GM04504 (cell line): ENCODE measurements around the gene HRAS.
"Not testable (repeated sequence)": the region's sequence is repeated elsewhere in the genome, so short reads cannot be mapped to it uniquely, and the experiment has no call there.

Source experiments
- DNase-seq: peaks from one replicate; pipeline ENCODE4 v3.0.0-alpha.2; 2012; ENCODE audit warnings: low read depth

HRAS gene

DNA sequence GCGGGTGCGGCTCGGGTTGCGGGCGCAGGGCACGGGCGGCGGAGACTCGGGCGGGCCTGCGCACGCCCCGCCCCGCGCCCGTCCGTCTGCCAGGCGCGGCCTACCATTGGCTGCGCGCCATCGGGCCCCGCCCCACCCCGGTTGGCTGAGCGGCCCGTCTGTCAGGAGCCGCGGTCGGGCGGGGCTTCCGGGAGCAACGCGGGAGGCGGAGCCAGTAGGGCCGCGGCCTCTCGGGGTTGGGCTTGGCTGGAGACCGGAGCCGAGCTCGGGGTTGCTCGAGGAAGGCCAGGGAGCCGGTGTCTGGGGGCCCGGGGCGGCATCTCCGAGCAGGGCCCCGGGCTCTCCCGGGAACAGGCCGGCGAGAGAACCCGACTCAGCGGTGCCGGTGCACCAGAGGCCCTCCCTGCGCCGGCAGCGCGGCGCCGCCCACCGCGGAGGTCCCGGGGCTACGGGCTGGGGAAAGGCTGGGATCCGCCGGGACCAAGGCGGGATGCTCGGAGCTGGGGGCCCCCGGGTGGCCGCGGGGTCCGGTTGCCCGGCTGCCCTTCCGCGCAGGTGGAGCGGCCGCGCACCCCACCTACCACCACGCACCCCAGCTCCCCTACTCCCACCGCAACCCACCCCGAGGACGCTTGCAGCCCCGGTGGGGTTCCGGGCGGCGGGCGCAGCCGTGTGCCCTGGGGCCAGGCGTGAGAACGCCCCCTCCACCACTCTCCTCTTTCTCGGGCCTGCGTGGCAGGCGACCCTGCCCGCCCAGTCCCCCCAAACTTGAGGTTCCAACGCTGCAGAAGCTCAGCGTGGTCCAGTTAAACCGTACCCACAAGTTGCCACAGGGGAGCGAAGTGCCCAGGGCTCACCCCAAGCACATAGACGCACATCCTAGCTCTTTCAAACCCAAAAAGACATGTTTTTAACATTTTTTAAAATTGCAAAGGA, at the start of gene HRAS:
TSS of gene HRAS (minus strand) at position 58 of the 936 bp plus-strand sequence.
- peak; percentile 87 for DNase-seq

DNA sequence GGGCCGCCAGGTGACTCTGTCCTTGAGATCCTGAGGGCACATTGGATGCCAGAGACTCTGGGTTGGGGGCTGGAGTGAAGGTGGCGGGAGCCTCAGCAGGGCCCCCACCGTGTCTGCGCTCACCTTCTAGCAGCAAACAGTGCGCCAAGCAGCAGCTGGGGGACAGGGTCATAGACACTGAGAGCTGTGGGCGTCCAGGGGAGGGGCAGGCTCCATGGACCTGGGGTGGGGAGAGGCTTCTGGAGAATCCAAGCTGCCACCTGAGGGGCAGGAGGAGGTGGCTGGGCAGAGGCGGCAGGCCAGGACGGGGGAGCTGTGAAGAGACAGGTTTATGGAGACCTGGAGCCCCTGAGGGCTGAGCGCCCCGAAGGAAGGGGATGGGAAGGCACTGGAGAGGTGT, 48.9 kb upstream of the HRAS start:
- DNase-seq: no peak

DNA sequence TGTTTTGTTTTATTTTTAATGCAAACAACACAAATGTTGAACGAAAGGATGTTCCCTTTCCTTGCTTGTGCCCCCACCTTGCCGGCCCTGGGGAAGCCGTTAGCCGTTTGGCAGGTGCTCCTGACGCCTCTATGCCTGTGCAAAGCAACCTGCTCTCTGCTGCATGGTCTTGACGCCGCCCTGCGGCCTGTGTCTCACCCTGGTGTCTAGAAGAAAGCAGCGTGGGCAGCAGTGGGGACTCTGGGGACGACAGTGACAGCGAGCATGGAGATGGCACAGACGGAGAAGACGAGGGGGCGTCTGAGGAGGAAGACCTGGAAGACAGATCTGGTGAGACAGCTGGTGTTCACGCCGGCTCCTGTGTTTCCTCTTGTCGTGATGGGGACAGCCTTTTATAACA, 46.4 kb upstream of the HRAS start:
- DNase-seq: no peak

DNA sequence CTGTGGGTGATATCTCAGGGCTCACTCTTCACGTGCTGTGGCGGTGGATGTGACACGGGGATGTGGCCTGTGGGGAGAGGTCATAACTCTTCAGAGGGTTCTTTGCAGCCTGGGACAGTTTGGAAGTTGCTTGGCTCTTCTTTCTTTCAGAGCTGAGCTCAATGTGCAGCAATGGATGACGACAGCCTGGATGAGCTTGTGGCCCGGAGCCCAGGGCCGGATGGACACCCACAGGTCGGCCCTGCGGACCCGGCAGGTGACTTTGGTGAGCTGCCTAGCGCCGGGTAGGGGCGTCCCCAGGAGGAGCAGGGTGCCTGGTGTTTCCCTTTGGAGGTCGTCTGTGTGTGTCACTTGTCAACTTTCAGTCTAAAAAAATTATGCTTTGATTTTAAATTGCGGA, 46.0 kb upstream of the HRAS start:
- DNase-seq: no peak

DNA sequence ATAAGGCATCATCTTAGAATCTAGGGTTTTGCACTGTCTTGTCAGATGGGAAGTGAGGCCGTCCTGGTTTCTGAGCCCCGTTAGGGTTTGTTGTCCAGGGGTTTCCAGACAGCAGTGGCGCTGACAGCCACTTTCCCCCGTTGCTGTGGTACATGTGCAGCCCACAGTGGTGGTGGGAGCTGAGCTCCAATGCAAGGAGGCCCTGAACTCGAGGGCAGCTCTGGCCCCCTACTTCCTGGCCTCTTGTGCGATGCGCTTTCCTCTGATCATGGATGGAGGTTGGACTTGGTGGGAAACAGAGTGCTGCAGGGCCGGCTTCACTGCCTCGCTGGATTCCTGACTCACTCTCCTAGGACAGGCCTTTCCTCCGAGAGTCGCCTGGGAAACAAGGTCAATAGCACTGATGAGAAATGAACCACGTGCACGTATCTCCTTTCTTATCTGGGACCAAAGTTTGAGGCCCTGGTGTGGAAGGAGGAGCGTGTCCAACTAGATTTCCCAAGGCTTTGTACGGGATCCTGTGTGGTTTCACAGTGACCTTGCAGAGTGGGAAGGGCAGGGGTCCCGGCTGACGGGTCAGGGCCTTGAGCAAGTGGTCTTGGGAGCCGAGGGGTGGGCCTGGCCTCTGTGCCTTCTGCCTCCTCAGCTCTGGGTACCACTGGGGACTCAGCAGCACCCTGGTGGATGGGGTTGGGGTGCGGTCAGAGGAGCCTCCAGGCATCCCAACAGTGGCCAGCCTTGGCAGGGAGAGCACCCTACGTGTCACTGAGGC, 44.6 kb upstream of the HRAS start:
- no peak for DNase-seq

DNA sequence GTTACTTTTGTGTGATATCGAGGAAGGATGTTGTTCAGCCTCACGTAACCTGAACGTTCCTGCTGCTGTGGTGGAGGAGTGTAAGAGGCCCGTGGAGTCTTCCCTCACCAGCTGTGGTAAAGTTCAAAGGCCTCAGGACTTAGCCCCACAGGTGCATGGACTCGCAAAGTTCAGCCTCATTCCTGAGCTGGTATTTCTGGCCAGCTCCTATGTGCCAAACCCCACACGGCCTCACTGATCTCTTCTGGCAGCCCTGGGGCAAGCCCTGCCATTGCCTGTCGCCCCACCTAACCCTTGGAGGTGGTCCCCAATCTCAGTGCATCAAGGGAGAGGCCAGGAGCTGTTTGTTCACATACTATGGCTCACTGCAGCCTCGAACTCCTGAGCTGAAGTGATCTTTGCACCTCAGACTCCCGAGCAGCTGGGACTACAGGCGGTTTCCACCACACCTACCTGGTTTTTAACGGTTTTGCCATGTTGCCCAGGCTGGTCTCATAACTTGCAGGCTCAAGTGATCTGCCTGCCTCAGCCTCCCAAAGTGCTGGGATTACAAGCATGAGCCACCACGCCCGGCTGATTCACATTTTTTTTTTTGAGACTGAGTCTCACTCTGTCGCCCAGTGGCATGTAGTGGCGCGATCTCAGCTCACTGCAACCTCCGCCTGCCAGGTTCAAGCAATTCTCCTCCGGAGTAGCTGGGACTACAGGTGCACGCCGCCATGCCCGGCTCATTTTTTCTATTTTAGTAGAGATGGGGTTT, 43.1 kb upstream of the HRAS start:
- no peak for DNase-seq

DNA sequence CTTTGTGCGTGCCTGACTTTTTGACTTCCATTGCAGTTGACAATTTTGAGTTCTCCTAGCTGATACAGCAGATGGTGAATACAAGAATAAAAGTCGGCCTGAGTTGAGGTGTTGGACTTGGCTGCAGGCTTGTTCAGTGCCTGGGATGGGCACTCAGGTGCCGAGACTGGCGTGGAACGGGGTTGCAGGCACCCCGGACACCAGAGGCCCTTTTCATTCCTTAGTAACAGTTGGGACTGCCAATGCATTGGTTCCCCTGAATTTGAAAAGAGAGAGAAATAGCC, 42.2 kb upstream of the HRAS start:
- DNase-seq: no peak

DNA sequence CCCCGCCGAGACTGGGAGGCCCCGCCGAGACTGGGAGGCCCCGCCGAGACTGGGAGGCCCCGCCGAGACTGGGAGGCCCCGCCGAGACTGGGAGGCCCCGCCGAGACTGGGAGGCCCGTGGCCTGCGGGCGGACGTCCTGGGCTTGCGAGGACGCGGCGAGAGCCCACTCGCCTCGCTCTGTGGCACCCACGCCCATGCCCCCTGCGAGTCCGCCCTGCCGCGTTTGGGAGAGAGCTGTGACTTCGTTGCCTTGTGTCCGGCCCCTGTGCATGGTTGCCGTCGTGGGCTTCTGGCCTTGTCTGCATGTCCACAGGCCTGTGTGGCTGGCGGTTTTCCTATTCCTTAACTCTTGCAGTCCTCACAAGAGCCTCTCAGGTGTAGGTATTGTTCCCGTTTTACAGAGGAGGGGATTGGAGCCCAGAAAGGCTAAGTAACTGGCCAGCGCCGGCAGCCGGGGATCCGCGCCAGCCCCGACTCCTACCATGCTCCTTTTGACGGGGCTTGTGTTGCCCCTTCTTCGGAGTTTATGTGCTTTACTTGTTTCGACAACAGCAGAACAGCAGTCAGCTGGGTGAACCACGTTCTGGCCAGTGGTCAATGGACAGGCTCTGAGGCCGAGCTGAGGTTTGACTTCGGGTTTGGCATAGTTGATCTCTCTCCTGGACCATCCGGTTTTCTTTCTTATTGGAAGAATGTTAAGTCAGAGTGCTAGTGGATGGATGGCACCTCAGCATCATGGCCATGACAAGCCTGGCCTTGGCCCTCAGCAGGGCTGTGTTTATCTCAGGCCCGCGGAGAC, 41.6 kb upstream of the HRAS start:
- DNase-seq: no peak

DNA sequence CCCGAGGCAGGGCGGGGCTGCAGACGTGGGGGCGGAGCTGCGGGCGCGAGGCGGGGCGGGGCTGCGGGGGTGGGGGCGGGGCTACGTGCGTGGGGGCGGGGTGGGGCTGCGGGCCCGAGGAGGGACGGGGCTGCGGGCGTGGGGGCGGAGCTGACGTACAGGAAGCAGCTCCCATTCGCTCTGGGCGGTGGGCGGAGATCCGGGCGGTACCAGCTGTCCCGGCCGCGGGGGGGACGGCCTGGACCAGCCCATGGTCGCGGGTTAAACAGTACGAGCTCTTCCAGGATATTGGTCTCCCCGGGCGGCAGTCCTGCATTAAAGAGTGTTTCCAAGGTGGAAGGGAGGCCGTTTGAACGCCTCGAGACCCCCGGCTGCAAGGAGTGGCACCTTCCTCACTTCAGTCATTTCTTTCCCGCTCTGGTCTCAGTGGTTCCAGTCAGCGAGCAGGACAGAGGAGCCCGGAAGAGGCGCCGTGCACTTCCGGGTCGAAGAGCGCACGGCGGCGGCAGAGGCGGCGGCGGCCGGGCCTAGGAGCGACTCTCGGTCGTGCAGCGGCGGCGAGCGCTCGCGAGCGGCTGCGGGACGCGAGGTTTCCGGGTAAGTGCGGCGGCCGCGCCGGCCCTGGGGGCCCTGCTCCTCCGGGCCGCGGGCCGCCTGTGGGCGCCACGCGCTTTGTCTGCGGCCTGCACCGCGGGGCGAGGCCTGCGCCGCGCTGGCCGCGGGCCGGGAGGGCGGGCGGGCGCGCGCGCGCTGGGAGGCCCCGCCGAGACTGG, 40.8 kb upstream of the HRAS start, which contains the start of gene PHRF1:
TSS of gene PHRF1 (plus strand) at position 475 of the 773 bp plus-strand sequence. CDS start 5,043 bp downstream, outside the sequence.
- peak; percentile 86 for DNase-seq

DNA sequence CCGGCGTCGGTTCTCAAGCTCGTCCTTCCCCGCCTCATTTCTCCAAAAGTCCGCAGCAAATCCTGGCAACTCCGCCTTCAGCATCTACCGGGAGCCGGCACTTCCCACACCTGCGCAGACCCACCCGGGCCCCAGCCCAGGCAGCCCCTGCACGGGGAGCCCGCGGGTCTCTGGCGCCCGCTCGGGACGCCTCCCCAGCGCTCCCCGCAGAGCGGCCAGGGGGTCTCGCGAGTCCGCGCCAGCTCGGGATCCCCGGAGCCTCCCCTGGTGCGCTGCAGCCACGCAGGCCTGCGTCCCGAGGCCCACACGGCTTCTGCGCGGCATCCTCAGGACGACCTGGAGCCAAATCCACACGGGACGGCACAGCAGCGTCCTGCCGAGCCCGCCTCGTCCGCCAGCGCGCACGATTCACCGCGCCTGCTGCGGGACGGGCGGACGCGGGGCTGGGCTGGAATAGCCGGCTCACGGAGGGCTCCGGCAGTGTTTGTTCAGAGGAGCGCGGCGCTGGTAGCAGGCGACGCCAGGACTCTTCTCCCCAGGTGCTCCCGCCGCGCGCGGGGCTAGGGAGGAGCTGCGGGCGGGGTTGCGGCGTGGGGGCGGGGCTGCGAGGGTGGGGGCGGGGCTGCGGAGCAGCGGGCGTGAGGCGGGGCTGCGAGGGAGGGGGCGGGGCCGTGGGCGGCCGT, 40.1 kb upstream of the HRAS start:
- DNase-seq: peak; percentile 17

DNA sequence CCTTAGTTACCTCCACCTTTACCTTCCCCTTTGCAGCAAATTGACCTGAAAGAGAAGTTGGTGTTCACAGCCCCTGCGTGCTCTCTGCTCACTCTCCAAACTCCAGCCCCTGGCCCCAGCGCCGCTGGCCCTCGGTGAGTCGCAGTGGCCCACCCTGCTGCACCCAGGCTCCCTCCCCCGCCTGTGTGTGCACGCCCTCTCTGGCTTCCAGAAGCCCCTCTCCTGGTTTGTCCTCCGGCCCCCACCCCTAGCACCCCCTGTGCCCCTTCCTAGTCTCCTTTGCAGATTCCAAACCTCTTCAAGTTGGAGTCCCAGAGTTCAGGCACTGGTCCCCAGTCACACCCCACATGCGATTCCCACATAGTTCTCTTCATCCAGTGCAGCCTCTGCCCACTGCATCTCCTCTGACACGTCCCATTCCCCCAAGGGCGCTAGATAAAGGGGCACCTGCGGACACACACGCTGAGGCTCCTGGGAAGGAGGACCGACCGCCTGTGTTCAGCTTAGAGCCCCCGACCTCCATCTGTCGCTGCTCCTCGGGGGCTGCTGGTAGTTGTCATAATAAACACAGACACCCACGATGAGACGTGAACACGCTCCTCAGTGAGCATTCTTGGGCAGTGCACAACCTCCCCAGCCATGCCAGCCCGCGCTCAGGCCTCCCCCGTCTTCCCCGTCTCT, 39.4 kb upstream of the HRAS start:
- DNase-seq: no peak

DNA sequence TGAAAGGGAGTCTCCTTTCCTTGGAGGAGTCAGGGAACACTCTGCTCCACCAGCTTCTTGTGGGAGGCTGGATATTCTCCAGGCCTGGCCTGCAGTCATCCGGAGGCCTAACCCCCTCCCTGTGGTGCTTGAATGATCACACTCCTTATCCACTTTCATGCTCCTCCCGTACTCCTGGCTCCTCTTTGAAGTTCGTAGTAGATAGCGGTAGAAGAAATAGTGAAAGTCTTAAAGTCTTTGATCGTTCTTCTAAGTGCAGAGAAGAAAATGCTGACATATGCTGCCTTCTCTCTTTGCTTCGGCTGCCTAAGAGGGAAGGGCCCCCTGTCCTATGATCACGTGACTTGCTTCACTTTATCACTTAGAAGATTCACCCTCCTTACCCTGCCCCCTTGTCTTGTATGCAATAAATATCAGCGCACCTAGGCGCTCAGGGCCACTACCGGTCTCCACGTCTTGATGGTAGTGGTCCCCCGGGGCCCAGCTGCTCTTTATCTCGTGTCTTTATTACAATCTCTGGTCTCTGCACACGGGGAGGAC, 38.7 kb upstream of the HRAS start:
- DNase-seq: not testable (repeated sequence)

DNA sequence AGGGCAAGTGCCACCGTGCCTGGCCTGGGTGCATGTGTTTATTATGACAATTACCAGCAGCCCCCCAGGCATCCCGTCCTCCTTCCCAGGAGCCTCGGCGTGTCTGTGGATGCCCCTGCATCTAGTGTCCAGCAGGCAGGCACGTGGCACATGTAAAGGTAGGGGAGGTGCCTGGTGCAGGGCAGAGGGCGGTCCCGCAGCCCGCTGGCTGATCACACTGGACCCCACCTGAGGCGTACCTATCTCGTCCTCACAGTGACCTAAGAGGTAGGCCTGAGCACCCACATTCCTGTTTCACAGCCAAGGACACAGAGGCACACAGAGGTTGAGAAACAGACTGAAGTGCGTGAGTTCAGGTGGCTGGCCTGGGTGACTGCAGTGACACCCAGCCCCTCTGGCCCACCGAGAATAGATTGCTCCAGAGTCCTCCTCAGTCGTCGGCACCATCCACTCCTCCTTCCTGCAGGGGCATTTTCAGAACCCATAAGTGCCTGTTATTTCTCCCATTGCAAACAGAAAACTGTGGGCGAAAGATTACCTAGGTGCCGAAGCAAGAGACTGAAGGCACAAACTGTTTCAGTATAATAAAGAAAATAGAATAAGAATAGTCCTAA, 37.9 kb upstream of the HRAS start:
- no peak for DNase-seq

DNA sequence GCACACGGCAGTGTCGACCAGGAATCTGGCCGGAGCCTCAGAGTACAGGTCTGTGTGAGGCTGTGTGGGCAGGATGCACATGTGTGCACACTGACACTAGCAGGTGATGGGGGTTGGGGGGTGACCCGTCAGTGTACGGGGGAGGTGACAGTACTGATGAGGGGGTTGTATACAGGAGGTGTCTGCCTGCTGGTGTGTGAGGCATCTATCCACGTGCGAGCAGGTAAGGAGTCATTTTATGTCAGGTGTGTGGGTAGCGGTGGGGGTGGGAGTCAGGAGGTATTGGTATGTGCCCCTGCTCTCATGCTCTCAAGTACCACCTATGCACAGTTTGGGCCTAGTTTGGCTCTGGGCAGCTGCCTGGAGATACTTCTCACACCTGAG, 36.4 kb upstream of the HRAS start:
- no peak for DNase-seq

DNA sequence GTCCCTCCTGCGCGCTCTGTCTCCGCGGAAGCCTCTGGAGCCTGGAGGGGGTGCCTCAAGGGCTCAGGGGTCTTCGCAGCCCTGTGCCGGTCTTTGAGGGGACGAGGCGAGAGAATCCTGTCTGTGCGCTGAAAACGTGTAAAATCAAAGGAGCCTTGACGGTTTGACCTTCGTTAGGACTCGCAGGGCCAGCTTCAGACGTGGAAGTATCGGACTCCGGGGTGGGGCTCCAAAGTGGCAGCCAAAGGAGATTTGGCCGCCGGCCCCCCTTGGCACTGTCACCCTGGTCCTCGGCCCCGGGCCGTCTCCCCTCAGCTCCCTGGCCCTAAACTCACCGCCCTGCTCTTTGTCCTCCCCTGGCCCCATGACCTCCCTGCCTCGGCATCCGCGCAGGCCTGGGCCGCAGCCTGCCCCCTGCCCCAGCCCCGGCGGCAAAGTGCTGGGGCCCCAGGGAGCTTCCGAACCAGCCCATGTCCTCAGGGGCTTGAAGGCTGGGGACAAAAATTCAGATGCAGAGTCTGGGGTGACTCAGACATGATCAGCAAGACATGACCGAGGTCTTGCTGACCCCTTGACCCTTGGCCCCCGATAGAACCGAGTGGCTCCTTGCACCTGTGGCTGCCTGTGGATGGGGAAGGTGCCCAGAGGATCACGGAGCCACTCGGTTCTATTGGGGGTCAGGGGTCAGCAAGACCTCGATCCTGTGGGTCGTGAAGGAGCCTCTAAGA, 33.9 kb upstream of the HRAS start:
- DNase-seq: no peak

DNA sequence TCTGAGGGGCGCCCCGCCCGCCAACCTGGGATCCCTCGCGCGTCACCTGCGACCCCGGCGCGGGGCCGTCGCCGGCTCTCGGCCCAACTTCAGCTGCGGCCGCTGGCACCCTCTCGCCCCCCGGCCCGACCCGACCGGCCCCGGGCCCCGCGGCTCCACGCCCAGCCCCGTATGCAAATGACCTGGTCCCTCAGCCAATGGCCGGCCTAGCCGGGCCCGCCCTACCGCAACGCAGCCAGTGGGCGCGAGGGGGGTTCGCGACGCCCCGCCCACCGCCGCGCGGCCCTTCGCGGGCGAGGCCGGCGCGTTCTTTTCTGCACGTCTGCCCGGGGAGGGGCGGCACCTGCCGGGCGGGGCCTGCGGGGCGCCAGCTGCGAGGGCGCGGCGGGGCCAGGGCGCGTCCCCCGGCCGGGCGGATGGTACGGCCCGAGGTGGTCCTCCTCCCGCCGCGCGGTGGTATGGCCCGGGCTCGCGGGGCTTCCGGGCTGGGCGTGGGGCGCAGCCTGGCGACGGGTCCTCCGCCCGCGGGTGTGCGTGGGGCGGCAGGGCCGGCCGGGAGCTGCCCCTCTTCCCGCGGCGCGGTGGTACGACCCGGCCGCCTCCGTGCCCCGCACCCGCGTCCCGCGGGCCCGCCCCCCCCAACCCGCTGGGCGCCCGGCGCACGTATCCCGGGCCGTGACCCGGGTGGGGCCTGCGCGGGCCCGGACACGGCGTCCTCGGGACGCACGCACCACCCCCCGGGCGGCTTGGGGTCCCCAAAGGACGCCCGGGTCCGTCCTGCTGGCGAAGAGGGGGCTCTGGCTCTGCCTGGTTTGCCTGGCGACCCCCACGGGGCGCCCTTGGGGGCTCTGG, 33.2 kb upstream of the HRAS start:
- DNase-seq: peak; percentile 85

DNA sequence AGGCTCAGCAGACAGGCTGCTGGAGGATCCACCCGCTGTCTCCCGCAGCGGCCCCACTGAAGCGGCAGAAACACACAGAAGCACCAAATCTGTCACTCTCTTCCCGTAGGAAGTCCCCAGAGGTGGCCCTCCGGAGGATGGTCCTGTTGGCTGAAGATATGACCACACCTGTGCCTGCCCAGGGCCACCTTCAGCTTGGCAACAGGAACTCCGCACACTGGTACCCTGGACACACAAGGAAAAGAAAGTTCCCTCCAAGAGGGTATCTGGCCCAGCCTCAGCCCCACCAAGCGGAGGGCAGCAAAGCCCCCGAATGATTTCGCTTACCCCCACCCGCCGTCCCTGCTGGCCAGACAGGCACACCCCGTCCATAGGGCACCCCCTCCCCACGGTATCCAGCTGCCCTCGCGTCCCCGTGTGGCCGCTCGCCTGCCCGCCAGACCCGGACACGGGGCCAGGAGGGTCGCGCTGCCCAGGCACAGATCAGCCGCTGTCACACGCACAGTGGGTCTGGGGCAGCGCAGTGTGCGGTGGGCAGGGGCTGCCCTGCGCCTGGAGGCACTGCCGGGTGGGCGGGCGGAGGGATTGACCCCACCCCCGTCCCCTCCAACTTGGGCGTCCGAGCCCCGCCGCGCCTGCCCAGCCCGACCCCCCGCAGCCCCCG, 32.4 kb upstream of the HRAS start:
- DNase-seq: no peak
